Left ventricle myocardium inferior (tissue), 1 donor: Measurements from ENCODE around the gene KLHL4. TPM values are rescaled to one million over a fixed set of nuclear protein-coding genes. Genes with fewer than 3 reads are reported as not detected.
A peak's percentile ranks its signal among the peaks of the same experiment; 100 is the strongest.
"Not testable (repeated sequence)": the region's sequence is repeated elsewhere in the genome, so short reads cannot be mapped to it uniquely, and the experiment has no call there.

ENCODE experiments used
- DNase-seq: peaks from one replicate; pipeline ENCODE4 v3.0.0-alpha.2; 2020
- H3K27ac ChIP-seq: fragments of 200-600 bp; replicated peaks from 2 replicates; pipeline ENCODE4 v1.8.0; 2021
- H3K27me3 ChIP-seq: fragments of 200-600 bp; 2 replicates; pipeline ENCODE4 v1.8.0; 2021; ENCODE audit warnings: low read depth
- H3K36me3 ChIP-seq: fragments of 200-600 bp; 2 replicates; pipeline ENCODE4 v1.8.0; 2021
- H3K4me1 ChIP-seq: fragments of 200-600 bp; 2 replicates; pipeline ENCODE4 v1.8.0; 2021
- H3K4me3 ChIP-seq: fragments of 200-600 bp; 2 replicates; pipeline ENCODE4 v1.8.0; 2021; ENCODE audit warnings: mild to moderate bottlenecking, moderate library complexity
- H3K9me3 ChIP-seq: fragments of 200-600 bp; replicated peaks from 2 replicates; pipeline ENCODE4 v1.8.0; 2021
- intact Hi-C: fragments of 100-400 bp; cut with micrococcal nuclease; formaldehyde crosslinking; loops from one replicate; pipeline ENCODE4 v1.11.0; 2022
- long read RNA-seq: library from polyadenylated mRNA; unstranded; transcript quantifications from one replicate; pipeline ENCODE4 v2.0.0, GENCODE V29; 2021
- total RNA-seq: library from RNA; stranded (reverse); fragmentation: NEBNext Ultra II Directional; extraction: Animal tissue kit (Norgen Biotek cat#: 25700); gene quantifications from one replicate; pipeline ENCODE4 v1.2.1, GENCODE V29; 2021
- TF ChIP-seq, protein P1 (sequence below): fragments of 200-600 bp; IDR thresholded peaks from 2 replicates; pipeline ENCODE4 v1.8.0; 2021; ENCODE audit warnings: antibody characterized with exemption, mild to moderate bottlenecking, borderline replicate concordance
- donor health status: DM: no; HTN: yes; CAD: no; lungs with severe emphysema.

The KLHL4 gene, protein sequence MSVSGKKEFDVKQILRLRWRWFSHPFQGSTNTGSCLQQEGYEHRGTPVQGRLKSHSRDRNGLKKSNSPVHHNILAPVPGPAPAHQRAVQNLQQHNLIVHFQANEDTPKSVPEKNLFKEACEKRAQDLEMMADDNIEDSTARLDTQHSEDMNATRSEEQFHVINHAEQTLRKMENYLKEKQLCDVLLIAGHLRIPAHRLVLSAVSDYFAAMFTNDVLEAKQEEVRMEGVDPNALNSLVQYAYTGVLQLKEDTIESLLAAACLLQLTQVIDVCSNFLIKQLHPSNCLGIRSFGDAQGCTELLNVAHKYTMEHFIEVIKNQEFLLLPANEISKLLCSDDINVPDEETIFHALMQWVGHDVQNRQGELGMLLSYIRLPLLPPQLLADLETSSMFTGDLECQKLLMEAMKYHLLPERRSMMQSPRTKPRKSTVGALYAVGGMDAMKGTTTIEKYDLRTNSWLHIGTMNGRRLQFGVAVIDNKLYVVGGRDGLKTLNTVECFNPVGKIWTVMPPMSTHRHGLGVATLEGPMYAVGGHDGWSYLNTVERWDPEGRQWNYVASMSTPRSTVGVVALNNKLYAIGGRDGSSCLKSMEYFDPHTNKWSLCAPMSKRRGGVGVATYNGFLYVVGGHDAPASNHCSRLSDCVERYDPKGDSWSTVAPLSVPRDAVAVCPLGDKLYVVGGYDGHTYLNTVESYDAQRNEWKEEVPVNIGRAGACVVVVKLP
- 0.74 TPM for total RNA-seq
- long read RNA-seq, full-length matches to known transcripts = 3 of 3 reads
- long read RNA-seq, partial matches to known transcripts = 0 of 3 reads
- long read RNA-seq, other reads (novel, unspliced or antisense) = 0 of 3 reads

DNA sequence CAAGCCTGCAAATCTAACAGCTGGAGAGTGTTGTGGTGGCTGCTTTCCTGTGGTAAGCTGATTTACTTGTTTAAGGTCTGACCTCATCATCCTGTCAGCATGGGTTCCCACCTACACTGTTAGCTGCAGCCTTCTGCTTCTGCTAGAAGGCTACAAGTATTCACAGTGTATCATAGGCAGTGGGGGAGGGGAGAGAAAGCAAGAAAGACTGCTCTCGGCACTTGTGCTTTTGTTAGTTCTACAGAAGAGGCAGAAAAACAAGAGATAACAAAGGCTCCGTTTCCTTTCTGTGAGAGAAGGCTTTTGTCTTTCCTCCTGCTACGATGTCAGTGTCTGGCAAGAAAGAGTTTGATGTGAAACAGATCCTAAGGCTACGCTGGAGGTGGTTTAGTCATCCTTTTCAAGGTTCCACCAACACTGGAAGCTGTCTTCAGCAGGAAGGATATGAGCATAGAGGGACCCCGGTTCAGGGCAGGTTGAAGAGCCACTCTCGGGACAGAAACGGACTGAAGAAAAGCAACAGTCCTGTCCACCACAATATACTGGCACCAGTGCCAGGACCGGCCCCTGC, at the start of gene KLHL4:
Gene KLHL4 (plus strand): TSS at position 232 of the 571 bp plus-strand sequence. CDS start 92 bp downstream, at position 324.
- intact Hi-C loops = no loop called here
- Histone ChIP-seq H3K27ac (peak within 1 kb of the TSS; percentile 66), H3K4me1 (no peaks in the 10 kb centered on the region), H3K36me3 (no peaks in the 10 kb centered on the region), H3K4me3 (peak within 1 kb of the TSS; percentile 61), H3K9me3 (no peaks in the 10 kb centered on the region), H3K27me3 (no peaks in the 10 kb centered on the region)
- DNase-seq = no peak
- TF ChIP-seq, protein P1, sequence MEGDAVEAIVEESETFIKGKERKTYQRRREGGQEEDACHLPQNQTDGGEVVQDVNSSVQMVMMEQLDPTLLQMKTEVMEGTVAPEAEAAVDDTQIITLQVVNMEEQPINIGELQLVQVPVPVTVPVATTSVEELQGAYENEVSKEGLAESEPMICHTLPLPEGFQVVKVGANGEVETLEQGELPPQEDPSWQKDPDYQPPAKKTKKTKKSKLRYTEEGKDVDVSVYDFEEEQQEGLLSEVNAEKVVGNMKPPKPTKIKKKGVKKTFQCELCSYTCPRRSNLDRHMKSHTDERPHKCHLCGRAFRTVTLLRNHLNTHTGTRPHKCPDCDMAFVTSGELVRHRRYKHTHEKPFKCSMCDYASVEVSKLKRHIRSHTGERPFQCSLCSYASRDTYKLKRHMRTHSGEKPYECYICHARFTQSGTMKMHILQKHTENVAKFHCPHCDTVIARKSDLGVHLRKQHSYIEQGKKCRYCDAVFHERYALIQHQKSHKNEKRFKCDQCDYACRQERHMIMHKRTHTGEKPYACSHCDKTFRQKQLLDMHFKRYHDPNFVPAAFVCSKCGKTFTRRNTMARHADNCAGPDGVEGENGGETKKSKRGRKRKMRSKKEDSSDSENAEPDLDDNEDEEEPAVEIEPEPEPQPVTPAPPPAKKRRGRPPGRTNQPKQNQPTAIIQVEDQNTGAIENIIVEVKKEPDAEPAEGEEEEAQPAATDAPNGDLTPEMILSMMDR = no peak

- no peak overlapping the region for H3K4me3 ChIP-seq
- H3K27me3 ChIP-seq = no peaks in the 10 kb centered on the region
- peaks cover 7% of the 10 kb centered on the region for H3K9me3 ChIP-seq
- no peaks in the 10 kb centered on the region for H3K36me3 ChIP-seq
- no peak for DNase-seq
- TF ChIP-seq, protein P1 = no peak
- intact Hi-C loops = no loop called here
- H3K27ac ChIP-seq = no peak overlapping the region
- no peaks in the 10 kb centered on the region for H3K4me1 ChIP-seq
Observed at GRCh38 chrX:87468941-87469340, 48.7 kb upstream of the KLHL4 start.

DNA sequence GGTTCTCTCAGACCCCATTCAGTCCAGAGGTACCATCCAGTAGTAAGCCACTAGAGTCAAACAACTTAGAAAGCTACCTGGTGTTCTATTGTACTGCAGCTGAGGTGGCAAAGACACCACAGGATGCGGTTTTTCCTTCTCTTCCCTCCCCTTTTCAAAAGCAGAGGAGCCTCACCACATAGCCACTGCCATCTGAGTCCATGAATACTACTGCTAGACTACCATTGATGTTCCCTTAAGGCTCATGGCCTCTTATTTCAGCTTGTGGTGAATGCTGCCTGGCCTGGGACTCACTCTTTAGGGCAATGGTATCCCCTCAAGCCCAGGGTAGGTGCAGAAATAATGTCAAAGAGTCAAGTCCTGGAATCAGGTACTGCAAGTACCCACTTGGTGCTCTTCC, 41.8 kb upstream of the KLHL4 start:
- intact Hi-C loops = no loop called here
- DNase-seq = no peak
- TF ChIP-seq, protein P1 = no peak
- H3K4me1 ChIP-seq = no peaks in the 10 kb centered on the region
- peaks cover 3% of the 10 kb centered on the region for H3K9me3 ChIP-seq
- no peaks in the 10 kb centered on the region for H3K36me3 ChIP-seq
- no peak overlapping the region for H3K27ac ChIP-seq
- no peak overlapping the region for H3K4me3 ChIP-seq
- H3K27me3 ChIP-seq = no peaks in the 10 kb centered on the region

GRCh38 chrX:87478703-87479102, 38.9 kb upstream of the KLHL4 start:
- intact Hi-C loops, H3K9me3 ChIP-seq, H3K4me1 ChIP-seq, H3K36me3 ChIP-seq, H3K4me3 ChIP-seq, DNase-seq, H3K27me3 ChIP-seq, H3K27ac ChIP-seq: not testable (repeated sequence)

- TF ChIP-seq, protein P1 = no peak
- Histone ChIP-seq H3K27me3 (no peaks in the 10 kb centered on the region), H3K27ac (no peak overlapping the region), H3K36me3 (no peaks in the 10 kb centered on the region), H3K9me3 (no peaks in the 10 kb centered on the region), H3K4me3 (no peak overlapping the region), H3K4me1 (no peaks in the 10 kb centered on the region)
- DNase-seq = no peak
- intact Hi-C loops = no loop called here
Observed at GRCh38 chrX:87489071-87489470, 28.5 kb upstream of the KLHL4 start.
